Progenitor cell of endocrine pancreas (in vitro differentiated cells): ENCODE results near the gene CNTNAP2. TPM values are rescaled to one million over a fixed set of nuclear protein-coding genes. Genes with fewer than 3 reads are reported as not detected.

Experiments used
- DNase-seq: peaks from one replicate; pipeline ENCODE4 v3.0.0; 2021; ENCODE audit warnings: low spot score; ENCODE audit not compliant: unreplicated experiment
- H3K27ac Mint-ChIP-seq: 2 replicates; pipeline ENCODE4 v1.8.0; 2021; ENCODE audit warnings: mild to moderate bottlenecking, moderate library complexity, mixed read lengths
- H3K27me3 Mint-ChIP-seq: 2 replicates; pipeline ENCODE4 v1.8.0; 2021; ENCODE audit warnings: mixed read lengths
- H3K36me3 Mint-ChIP-seq: 2 replicates; pipeline ENCODE4 v1.8.0; 2022; ENCODE audit warnings: mixed read lengths; ENCODE audit not compliant: insufficient read depth
- H3K4me1 Mint-ChIP-seq: 2 replicates; pipeline ENCODE4 v1.8.0; 2021; ENCODE audit warnings: low read depth, mixed read lengths
- H3K4me3 Mint-ChIP-seq: 2 replicates; pipeline ENCODE4 v1.8.0; 2021; ENCODE audit warnings: low read depth, mild to moderate bottlenecking, moderate library complexity, mixed read lengths
- H3K9me3 Mint-ChIP-seq: 2 replicates; pipeline ENCODE4 v1.8.0; 2021; ENCODE audit warnings: low read depth, mixed read lengths
- total RNA-seq: library from RNA; stranded (reverse); gene quantifications from 2 replicates; pipeline ENCODE4 v1.2.1, GENCODE V29; 2021
- TF ChIP-seq, protein P1 (sequence below): fragments of 200-600 bp; sonication (generic); IDR thresholded peaks from one replicate; pipeline ENCODE4 v1.5.0; 2021; ENCODE audit warnings: antibody characterized with exemption, mild to moderate bottlenecking; ENCODE audit not compliant: unreplicated experiment

The CNTNAP2 gene
- total RNA-seq, 1 donor from 2014 or later: 6.5 TPM

DNA sequence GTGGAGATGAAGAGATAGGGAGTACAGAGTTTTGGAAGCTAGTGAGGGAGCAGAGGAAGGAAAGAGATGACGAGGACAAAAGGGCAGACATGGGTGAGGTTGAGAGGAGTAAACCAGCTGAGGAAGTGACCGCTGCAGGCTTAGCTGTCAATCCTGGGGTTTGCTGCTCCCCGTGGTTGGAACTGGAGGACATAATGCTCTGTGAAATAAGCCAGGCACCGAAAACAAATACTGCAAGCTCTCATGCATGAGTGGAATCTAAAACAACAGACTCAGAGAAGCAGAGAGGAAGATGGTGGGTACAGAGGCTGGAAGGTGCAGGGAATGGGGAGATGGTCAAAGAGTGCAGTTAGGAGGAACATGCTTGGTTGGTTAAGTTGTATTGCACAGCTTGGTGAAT is 1991.8 kb downstream of the CNTNAP2 start:
- no peaks in the 10 kb centered on the region for H3K36me3 Mint-ChIP-seq
- no peaks in the 10 kb centered on the region for H3K27me3 Mint-ChIP-seq
- H3K27ac Mint-ChIP-seq: no peak overlapping the region
- H3K4me3 Mint-ChIP-seq: no peak overlapping the region
- H3K9me3 Mint-ChIP-seq: peaks cover 3% of the 10 kb centered on the region
- TF ChIP-seq, protein P1, sequence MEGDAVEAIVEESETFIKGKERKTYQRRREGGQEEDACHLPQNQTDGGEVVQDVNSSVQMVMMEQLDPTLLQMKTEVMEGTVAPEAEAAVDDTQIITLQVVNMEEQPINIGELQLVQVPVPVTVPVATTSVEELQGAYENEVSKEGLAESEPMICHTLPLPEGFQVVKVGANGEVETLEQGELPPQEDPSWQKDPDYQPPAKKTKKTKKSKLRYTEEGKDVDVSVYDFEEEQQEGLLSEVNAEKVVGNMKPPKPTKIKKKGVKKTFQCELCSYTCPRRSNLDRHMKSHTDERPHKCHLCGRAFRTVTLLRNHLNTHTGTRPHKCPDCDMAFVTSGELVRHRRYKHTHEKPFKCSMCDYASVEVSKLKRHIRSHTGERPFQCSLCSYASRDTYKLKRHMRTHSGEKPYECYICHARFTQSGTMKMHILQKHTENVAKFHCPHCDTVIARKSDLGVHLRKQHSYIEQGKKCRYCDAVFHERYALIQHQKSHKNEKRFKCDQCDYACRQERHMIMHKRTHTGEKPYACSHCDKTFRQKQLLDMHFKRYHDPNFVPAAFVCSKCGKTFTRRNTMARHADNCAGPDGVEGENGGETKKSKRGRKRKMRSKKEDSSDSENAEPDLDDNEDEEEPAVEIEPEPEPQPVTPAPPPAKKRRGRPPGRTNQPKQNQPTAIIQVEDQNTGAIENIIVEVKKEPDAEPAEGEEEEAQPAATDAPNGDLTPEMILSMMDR: no peak
- no peak for DNase-seq
- H3K4me1 Mint-ChIP-seq: peaks cover 11% of the 10 kb centered on the region

- H3K27me3 Mint-ChIP-seq: no peaks in the 10 kb centered on the region
- peaks cover 3% of the 10 kb centered on the region for H3K9me3 Mint-ChIP-seq
- TF ChIP-seq, protein P1: peak; percentile 46
- H3K4me1 Mint-ChIP-seq: peaks cover 11% of the 10 kb centered on the region
- no peak overlapping the region for H3K4me3 Mint-ChIP-seq
- no peaks in the 10 kb centered on the region for H3K36me3 Mint-ChIP-seq
- DNase-seq: no peak
- H3K27ac Mint-ChIP-seq: peak overlapping the region; percentile 45
Measured at GRCh38 chr7:148110097-148110868, 1993.7 kb downstream of the CNTNAP2 start.

GRCh38 chr7:148114804-148115203 is 1998.2 kb downstream of the CNTNAP2 start:
- H3K9me3 Mint-ChIP-seq: peaks cover 3% of the 10 kb centered on the region
- no peak overlapping the region for H3K4me3 Mint-ChIP-seq
- H3K4me1 Mint-ChIP-seq: peaks cover 7% of the 10 kb centered on the region
- DNase-seq: no peak
- H3K36me3 Mint-ChIP-seq: no peaks in the 10 kb centered on the region
- H3K27me3 Mint-ChIP-seq: no peaks in the 10 kb centered on the region
- TF ChIP-seq, protein P1: no peak
- H3K27ac Mint-ChIP-seq: no peak overlapping the region

GRCh38 chr7:148115308-148115707 is 1998.7 kb downstream of the CNTNAP2 start:
- H3K4me3 Mint-ChIP-seq: no peak overlapping the region
- TF ChIP-seq, protein P1: no peak
- no peaks in the 10 kb centered on the region for H3K36me3 Mint-ChIP-seq
- peaks cover 4% of the 10 kb centered on the region for H3K4me1 Mint-ChIP-seq
- DNase-seq: no peak
- H3K9me3 Mint-ChIP-seq: peaks cover 3% of the 10 kb centered on the region
- no peak overlapping the region for H3K27ac Mint-ChIP-seq
- H3K27me3 Mint-ChIP-seq: no peaks in the 10 kb centered on the region

DNA sequence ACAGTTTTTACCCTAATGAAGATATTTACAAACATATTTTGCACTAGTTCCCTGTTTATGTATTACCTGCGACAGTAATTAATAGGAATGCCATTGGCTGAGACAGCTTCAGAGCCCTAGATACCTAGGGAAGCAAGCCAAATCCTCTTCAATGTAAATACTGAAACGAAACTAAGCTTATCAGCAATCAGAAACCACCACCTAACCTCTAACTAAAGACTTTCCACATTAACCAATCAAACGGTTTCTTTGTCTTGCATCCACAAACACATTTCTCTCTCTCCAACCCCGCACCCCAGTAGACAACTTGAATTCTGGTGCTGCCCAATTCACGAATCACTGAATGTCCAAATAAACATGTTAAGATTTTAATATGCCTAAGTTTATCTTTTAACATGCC is 1999.6 kb downstream of the CNTNAP2 start:
- H3K36me3 Mint-ChIP-seq: no peaks in the 10 kb centered on the region
- H3K27me3 Mint-ChIP-seq: no peaks in the 10 kb centered on the region
- H3K4me3 Mint-ChIP-seq: no peak overlapping the region
- TF ChIP-seq, protein P1: no peak
- no peak for DNase-seq
- H3K4me1 Mint-ChIP-seq: peaks cover 2% of the 10 kb centered on the region
- peaks cover 3% of the 10 kb centered on the region for H3K9me3 Mint-ChIP-seq
- H3K27ac Mint-ChIP-seq: no peak overlapping the region
